Muscle of leg (tissue), 11 donors: Measurements from ENCODE around the gene PPP6R2. TPM values are rescaled to one million over a fixed set of nuclear protein-coding genes. Genes with fewer than 3 reads are reported as not detected.

Source experiments
- DNase-seq: peaks from one replicate; pipeline ENCODE4 v3.0.0; 2013
- H3K27ac ChIP-seq: one replicate; pipeline ENCODE4 v1.5.1; 2013; ENCODE audit warnings: mild to moderate bottlenecking, low read length, control low read depth
- H3K27me3 ChIP-seq: one replicate; pipeline ENCODE4 v1.6.1; 2013; ENCODE audit warnings: low read length; ENCODE audit not compliant: control insufficient read depth, insufficient read depth
- H3K36me3 ChIP-seq: one replicate; pipeline ENCODE4 v1.6.1; 2013; ENCODE audit warnings: low read length; ENCODE audit not compliant: control insufficient read depth, insufficient read depth
- H3K4me1 ChIP-seq: one replicate; pipeline ENCODE4 v1.6.1; 2013; ENCODE audit warnings: low read length; ENCODE audit not compliant: control insufficient read depth, insufficient read depth
- H3K4me3 ChIP-seq: one replicate; pipeline ENCODE4 v1.5.1; 2013; ENCODE audit warnings: low read length, control low read depth
- H3K9me3 ChIP-seq: replicated peaks from 2 replicates; pipeline ENCODE4 v1.6.1; 2013; ENCODE audit warnings: low read depth, low read length; ENCODE audit not compliant: control insufficient read depth
- WGBS: methylation state at CpG from one replicate; pipeline ENCODE4 v1.1.5; 2013; ENCODE audit warnings: missing lambda C conversion rate; ENCODE audit not compliant: insufficient coverage; 5-methylcytosine and 5-hydroxymethylcytosine counted together
- polyA plus RNA-seq, 8 donors: library from polyadenylated mRNA; unstranded; fragments of 120-200 nt; gene quantifications; one replicate each; pipeline versions ENCODE4 v1.2.1 to v1.2.3, GENCODE V29; 2013; ENCODE audit warnings: inconsistent platforms in 1 of 8, low replicate concordance in 1 of 8; ENCODE audit not compliant: insufficient read length in 8 of 8, insufficient read depth in 1 of 8
- total RNA-seq: library from RNA; stranded (reverse); fragments of 120-200 nt; gene quantifications from one replicate; pipeline ENCODE4 v1.2.4, GENCODE V29; 2013

Gene PPP6R2
- total and polyA plus RNA-seq, 9 donors = 29.8 to 41.5 (median 36.4) TPM

DNA sequence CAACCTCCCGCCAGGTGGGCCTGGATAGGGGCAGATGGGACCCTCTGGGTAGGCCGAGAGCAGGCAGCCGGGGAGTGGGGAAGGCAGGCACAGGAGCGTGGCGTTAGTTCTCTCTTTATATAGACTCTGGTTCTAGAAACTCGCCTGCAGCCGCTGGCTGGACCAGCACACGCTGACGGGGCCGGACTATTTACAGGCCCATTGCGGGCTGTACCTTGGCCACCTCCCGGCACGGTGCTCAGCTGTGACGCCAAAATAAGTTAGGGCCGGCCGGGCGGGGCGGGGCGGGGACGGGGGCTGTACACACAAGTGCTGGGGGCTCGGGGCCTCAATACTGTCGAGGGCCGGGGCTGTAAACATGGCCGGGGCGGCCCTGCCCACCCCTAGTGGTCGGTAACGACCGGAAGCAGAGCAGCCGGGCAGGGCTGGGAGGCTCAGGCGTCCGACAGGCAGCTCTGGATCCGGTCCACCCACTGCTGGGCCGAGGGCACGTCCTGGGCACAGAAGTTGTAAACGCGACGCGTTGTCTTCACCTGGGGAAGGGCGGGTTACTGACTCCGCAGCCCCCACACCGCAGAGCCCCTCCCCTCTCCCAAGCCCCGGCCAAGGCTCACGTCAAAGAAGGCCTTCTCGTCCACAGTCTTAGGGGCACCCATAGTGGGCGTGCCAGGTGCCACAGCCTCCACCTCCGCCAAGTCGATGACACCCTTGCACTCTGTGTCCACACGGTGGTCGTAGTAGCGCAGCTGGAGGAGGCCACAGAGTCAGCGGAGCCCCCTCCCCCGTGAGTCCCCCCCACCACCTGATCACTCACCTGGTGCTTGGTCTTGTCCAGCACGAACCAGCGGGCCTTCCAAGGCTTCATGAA is 103.8 kb downstream of the PPP6R2 start:
- 78% methylated on average over 54 of the region's 54 CpGs for WGBS
- no peak overlapping the region for H3K4me3 ChIP-seq
- peaks cover 75% of the 10 kb centered on the region for H3K36me3 ChIP-seq
- DNase-seq = no peak
- H3K27ac ChIP-seq = no peak overlapping the region
- peaks cover 4% of the 10 kb centered on the region for H3K4me1 ChIP-seq
- no peaks in the 10 kb centered on the region for H3K27me3 ChIP-seq
- H3K9me3 ChIP-seq = no peaks in the 10 kb centered on the region

DNA sequence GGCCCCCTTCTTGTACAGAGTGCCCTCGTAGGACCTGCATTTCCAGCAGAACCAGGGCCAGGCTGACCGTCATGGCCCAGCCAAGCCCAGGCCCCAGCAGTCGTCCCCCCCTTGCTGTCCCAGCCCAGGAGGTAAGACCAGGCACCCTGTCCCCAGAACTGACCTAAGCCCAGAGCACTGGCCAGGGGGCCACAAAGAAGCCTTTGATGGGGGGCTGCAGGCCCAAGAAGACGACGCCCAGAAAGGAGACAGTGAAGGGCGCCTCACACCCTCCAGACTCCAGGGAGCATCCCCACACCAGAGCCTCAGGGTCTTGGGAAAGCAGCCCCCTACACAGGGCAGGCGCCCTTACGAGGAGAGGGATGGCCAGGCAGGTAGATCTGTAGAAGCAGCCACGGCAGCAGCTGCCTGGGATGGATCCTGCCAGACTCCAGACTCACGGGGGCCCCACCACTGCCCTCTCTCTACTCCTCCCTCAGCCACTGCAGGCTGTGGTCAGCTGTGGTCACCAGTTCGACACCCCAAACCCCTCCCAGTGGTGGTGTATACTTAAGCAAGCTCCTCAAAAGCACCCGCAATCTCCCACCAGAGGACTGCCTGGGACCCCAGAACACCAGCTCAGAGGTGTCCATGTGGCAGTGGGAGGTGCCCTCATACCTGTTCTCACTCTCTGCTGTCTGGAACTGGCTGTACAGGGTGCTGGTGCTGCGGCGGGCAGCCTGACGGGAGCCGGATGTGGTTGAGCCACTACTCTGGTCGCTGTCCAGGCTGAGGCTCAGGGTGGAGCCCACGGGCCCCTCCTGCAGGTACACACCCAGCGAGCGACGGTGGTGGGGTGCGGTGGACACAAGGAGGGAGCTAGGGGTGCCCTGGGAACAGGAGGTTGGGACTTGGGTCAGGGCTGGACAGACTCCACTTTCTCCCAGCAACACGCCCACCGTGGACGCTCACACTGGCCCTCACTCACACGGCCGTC is 104.7 kb downstream of the PPP6R2 start:
- Histone ChIP-seq H3K27ac (no peak overlapping the region), H3K36me3 (peaks cover 73% of the 10 kb centered on the region), H3K27me3 (no peaks in the 10 kb centered on the region), H3K9me3 (no peaks in the 10 kb centered on the region), H3K4me3 (no peak overlapping the region), H3K4me1 (peaks cover 4% of the 10 kb centered on the region)
- WGBS = 89% methylated on average over 15 of the region's 27 CpGs
- DNase-seq = no peak

DNA sequence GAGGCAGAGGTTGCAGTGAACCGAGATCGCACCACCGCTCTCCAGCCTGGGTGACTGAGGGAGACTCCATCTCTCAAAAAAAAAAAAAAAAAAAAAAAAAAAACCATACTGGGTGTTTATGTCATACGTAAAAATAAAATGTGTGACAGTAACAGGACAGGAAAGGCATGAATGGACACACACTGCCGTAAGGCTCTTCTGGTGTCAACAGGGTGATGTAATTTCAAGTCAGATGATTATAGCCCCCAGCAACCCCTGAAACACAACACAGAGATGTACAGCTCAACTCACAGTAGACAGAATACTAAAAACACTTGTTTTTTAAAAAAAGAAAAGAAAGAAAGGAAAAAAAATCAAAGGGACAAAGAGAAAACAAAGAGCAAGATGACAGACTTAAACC is 109.5 kb downstream of the PPP6R2 start:
- WGBS = no CpG with 5 or more reads among the region's 5 CpGs
- H3K27ac ChIP-seq = no peak overlapping the region
- H3K27me3 ChIP-seq = no peaks in the 10 kb centered on the region

DNA sequence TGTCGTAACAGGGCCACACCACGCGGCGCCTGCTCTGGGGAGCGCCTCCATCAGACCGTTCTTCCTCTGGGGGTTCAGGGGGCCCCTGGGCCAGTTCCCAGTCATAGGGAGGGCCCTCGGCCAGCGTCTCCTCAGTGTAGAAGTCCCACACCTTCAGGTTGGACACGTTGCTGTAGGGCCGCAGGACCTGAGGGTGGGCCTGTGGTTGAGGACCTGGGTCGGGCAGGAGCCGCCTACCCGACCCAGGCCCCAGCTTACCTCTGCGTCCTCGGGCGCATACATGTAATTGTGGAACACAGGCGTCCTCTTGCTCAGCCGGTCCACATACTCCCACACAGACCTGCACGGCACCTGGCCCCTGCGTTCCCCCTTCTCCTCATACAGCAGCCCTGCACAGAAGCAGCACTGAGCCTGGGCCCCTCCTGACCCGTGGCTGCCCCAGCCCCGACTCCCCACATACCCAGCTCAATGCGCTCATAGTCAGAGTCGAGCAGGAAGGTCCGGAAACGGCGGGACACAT is 111.5 kb downstream of the PPP6R2 start:
- H3K27me3 ChIP-seq = no peaks in the 10 kb centered on the region
- DNase-seq = no peak
- no peaks in the 10 kb centered on the region for H3K9me3 ChIP-seq
- H3K36me3 ChIP-seq = peaks cover 68% of the 10 kb centered on the region
- H3K27ac ChIP-seq = no peak overlapping the region
- no peaks in the 10 kb centered on the region for H3K4me1 ChIP-seq
- WGBS = 92% methylated on average over 27 of the region's 27 CpGs
- H3K4me3 ChIP-seq = no peak overlapping the region

More for the DNA sequence above, 109.5 kb downstream of the PPP6R2 start:
- Histone ChIP-seq H3K4me3 (no peak overlapping the region), H3K9me3 (no peaks in the 10 kb centered on the region), H3K36me3 (peaks cover 72% of the 10 kb centered on the region), H3K4me1 (no peaks in the 10 kb centered on the region)
- DNase-seq = no peak

DNA sequence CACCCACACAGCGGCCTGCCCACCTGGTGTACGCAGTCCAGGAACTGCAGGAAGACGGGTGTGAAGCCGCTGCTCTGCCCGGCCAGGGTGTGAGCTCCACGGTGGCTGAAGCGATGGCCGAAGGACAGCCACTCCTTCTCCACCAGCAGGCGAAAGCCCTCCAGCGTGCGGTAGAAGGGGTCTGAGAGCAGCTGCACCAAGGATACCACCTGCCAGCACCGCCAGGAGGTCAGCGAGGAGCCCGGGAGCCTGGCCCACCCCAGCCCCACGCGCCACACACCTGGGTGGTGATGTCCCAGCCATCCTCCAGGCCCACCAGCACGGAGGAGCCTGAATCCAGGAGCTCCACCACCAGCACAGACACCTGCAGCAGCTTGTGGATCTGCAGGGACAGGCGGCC is 112.1 kb downstream of the PPP6R2 start:
- Histone ChIP-seq H3K27ac (no peak overlapping the region), H3K4me1 (no peaks in the 10 kb centered on the region), H3K36me3 (peaks cover 70% of the 10 kb centered on the region), H3K9me3 (no peaks in the 10 kb centered on the region), H3K4me3 (no peak overlapping the region), H3K27me3 (no peaks in the 10 kb centered on the region)
- WGBS = 96% methylated on average over 15 of the region's 18 CpGs
- no peak for DNase-seq

DNA sequence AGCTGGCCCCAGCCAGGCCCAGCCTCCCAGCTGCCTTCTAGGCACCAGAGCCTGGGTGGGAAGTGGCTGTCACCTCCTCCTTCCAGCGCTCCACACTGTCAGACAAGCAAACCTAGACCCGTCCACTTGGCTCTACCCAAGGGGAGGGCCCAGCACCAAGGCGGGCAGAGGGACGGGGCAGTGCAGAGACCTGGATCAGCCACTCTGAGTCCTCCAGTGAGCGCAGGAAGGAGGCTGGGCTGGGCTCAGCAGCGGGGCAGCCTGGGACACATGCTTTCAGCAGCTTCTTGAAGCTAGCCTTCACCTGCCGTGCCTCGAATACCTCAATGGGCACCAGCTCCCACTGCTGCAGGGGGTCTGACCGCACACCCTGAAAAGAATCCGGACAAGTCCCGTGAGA is 112.9 kb downstream of the PPP6R2 start:
- Histone ChIP-seq H3K4me1 (no peaks in the 10 kb centered on the region), H3K27me3 (no peaks in the 10 kb centered on the region), H3K27ac (no peak overlapping the region), H3K36me3 (peaks cover 73% of the 10 kb centered on the region), H3K9me3 (no peaks in the 10 kb centered on the region), H3K4me3 (no peak overlapping the region)
- no peak for DNase-seq
- 82% methylated on average over 8 of the region's 11 CpGs for WGBS

DNA sequence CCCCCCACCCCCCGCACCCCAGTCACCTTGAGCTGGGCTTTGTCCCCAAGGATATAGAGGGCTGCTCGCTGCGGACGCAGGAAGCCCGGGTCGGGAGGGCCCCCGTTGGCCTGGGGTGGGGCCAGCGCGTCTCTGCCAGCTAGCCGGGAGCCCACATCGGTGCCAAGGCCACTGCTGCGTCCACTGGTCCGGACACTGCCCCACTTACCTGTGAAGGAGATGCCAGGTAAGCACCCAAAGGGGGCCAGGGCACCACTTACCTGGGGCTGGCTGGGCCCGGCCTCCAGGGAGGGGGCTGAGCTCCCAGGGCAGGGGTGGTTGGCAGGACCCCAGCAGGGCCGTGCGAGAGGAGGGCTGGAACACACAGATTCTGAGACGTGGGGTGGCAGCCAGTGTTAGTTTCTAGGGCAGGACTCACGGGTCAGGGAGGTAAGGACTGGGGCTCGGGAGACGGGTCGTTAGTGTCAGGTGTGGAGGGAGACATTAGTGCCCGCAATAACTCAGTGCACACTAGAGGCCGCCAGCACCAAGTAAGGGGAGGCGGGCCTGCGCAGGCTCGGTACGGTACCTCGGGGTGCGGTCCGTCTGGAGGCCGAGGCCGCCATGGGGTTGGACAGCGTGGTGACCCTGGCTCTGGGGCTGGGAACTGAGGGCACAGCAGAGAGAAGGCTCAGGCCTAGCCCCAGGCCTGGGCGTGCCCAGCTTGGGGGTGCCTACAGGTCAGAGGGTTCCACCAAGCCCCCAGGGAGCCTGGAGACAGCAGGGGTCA is 113.5 kb downstream of the PPP6R2 start:
- Histone ChIP-seq H3K9me3 (no peaks in the 10 kb centered on the region), H3K4me3 (no peak overlapping the region), H3K27ac (no peak overlapping the region), H3K27me3 (no peaks in the 10 kb centered on the region), H3K4me1 (no peaks in the 10 kb centered on the region), H3K36me3 (peaks cover 76% of the 10 kb centered on the region)
- 73% methylated on average over 32 of the region's 34 CpGs for WGBS
- DNase-seq = no peak

DNA sequence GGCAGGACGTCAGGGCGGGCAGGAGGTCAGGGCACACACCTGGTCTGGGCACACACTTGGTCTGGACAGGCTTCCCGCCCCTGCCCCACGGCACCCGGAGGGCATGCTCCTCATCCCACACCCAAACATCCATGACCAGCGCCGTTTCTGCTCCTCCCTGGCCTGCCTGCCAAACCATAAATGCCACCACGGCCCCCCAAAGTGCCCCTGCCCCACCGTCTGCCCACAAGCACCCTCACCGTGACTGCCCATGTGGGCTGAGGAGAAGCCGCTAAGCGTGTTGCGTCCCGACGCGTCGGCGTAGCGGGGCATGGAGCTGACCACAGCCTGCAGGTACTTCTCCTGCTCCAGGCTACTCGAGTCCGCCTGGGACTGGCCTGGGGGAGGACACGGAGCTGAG is 115.9 kb downstream of the PPP6R2 start:
- no peak for DNase-seq
- 93% methylated on average over 22 of the region's 22 CpGs for WGBS
- Histone ChIP-seq H3K9me3 (no peaks in the 10 kb centered on the region), H3K36me3 (peaks cover 95% of the 10 kb centered on the region), H3K27me3 (no peaks in the 10 kb centered on the region), H3K27ac (no peak overlapping the region), H3K4me3 (no peak overlapping the region), H3K4me1 (no peaks in the 10 kb centered on the region)

DNA sequence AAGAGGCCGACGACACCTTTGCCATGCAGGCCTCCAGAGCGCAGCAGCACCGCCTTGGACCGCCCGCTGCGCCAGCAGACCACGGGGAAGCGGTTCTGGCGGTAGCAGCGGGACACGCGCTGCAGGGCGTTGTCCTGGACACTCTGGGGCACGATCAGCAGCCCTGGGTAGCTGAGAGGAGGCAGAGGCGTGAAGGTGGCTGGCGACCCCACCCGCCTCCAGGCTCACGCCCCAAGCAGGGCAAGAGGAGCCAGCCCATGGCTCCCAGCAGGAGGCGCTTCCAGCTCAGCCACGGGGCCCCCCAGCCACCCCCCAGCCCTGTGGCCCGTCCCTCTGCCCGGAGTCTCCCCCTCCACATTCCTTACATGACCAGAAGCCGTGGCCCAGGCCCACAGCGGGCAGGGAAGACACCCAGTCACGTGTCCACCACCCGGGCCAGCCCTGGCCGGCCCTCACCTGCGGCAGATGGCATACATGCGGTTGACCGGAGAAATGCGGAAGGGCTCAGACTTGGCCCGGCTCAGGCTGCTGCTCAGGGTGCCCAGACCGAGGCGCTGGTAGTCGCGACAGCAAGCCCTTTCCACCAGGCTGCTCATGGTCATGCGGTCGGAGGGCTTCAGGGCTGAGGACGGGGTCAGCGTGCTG is 116.5 kb downstream of the PPP6R2 start:
- no peaks in the 10 kb centered on the region for H3K4me1 ChIP-seq
- WGBS = 93% methylated on average over 29 of the region's 41 CpGs
- no peak overlapping the region for H3K27ac ChIP-seq
- no peak overlapping the region for H3K4me3 ChIP-seq
- H3K27me3 ChIP-seq = no peaks in the 10 kb centered on the region
- H3K36me3 ChIP-seq = peaks cover 95% of the 10 kb centered on the region
- DNase-seq = no peak
- H3K9me3 ChIP-seq = no peaks in the 10 kb centered on the region
